Lower leg skin (tissue), 3 donors: ENCODE results near the gene SLC66A1.

ENCODE experiments used
- CTCF ChIP-seq, 3 donors: fragments of 450-650 bp; IDR thresholded peaks; one replicate each; pipeline ENCODE4 v1.5.1; 2016; ENCODE audit warnings: antibody characterized with exemption in 3 of 3, mild to moderate bottlenecking in 3 of 3, moderate library complexity in 2 of 3
- POLR2A ChIP-seq, 2 donors: fragments of 450-650 bp; IDR thresholded peaks; one replicate each; pipeline ENCODE4 v1.6.1; 2016 to 2017; ENCODE audit warnings: antibody characterized with exemption in 2 of 2, mild to moderate bottlenecking in 1 of 2, moderate library complexity in 1 of 2

GRCh38 chr1:19273106-19273843 is 38.9 kb upstream of the SLC66A1 start:
- no peak for TF ChIP-seq CTCF (IDR thresholded peaks at IDR 0.05)
- no peak for TF ChIP-seq POLR2A (IDR thresholded peaks at IDR 0.05)
